CD1c-positive myeloid dendritic cell (primary cell): Measurements from ENCODE around the gene GPBP1.
"Not testable (repeated sequence)": the region's sequence is repeated elsewhere in the genome, so short reads cannot be mapped to it uniquely, and the experiment has no call there.

Source experiments
- DNase-seq: peaks from one replicate; pipeline ENCODE4 v3.0.0-alpha.2; 2016; ENCODE audit errors: extremely low spot score

Gene GPBP1

DNA sequence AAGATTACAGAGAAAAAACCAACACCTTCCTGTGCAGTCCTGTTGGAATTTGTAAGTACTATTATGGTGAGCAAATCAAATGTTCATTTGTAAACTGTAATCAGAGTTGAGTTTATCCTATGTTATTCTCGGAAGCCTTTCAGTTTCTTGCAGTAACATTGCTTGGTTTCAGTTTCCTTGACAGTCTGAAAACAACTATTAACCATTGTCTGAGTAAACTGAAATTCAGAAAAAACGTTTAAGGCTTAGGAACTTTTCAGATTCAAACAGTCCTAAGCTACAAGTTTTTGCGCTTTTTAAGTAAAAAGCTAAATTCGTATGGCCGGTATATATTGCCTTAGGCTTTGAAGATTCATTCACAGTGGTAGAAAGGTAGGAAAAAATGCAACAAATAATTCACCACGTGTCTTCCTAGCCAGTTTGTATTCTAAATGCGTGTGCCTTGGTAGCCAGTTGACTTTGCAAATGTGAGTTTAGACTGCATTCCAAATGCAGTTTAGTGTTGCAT is 2.5 kb downstream of the GPBP1 start:
- no peak for DNase-seq

- DNase-seq: no peak
Measured at GRCh38 chr5:57177479-57178156, 3.8 kb downstream of the GPBP1 start.

- not testable (repeated sequence) for DNase-seq
Measured at GRCh38 chr5:57178238-57178637, 4.4 kb downstream of the GPBP1 start.

DNA sequence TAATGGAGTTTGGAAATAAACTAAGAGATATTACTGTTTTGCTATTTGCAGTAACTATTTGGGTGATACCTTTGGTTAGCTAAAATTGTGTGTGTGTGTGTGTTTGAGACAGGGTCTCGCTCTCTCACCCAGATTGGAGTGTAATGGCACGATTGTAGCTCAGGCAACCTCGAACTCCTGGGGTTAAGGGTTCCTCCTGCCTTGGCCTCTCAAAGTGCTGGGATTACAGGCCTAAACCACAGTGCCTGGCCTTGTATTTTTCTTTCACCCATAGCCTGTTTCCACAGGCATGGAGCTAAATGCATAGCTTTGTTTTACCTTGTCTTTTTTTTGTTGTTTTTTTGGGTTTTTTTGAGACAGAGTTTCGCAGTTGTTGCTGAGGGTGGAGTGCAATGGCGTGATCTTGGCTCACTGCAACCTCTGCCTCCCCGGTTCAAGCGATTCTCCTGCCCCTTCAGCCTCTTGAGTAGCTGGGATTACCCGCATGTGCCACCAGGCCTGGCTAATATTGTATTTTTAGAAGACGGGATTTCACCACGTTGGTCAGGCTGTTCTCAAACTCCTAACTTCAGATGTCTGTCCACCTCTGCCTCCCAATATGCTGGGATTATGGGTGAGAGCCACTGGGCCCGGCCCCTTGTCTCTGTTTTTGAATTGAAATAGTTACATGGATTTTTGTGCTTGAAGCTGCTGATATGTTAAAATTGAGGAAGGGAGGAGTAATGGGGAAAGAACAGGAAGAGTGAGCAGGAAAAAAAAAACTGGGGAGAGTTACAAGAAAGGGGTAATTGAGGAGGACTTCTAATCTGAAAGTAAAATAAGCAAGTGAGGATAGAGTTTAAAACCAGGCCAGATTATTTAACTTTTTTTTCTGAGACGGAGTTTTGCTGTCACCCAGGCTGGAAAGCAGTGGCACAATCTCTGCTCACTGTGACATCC is 5.7 kb downstream of the GPBP1 start:
- no peak for DNase-seq

DNA sequence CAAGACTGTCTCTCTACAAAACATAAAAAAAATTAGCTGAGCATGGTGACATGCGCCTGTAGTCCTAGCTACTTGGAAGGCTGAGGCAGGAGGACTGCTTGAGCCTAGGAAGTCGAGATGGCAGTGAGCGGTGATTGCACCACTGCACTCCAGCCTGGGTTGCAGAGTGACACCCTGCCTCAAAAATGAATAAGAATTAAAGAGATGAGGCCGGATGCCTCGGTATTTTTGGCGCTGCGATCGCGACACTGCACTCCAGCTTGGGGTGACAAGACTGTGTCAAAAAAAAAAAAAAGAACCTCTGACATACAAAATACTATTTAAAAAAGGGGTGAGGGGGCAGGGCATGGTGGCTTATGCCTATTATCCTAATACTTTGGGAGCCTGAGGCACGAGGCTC is 7.3 kb downstream of the GPBP1 start:
- no peak for DNase-seq

DNA sequence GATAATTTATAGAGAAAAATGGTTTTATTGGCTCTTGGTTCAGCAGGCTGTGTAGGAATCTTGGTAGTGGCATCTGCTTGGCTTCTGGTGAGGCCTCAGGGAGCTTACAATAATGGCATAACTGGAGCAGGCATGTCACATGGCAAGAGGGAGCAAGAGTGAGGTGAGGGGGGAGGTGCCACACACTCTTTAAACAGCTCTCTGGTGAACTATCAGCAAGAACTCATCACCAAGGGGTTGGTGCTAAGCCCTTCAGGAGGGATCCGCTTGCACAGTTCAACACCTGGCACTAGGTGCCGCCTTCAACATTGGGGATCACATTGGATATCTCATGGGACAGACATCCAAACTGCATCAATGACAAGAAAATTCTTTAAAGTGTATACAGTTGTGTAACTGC is 10.5 kb downstream of the GPBP1 start:
- DNase-seq: no peak

DNA sequence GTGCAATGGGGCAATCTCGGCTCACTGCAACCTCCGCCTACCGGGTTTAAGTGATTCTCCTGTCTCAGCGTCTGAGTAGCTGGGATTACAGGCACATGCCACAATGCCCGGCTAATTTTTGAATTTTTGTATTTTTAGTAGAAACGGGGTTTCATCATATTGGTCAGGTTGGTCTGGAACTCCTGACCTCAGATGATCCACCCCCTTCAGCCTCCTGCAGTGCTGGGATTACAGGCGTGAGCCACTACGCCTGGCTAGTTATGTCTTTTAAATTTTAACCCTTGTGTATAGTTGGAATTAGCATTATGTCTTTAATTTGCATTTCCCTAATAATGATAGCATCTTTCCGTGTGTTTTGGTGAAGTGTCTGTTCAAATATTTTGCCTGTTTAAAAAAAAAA is 11.5 kb downstream of the GPBP1 start:
- no peak for DNase-seq

DNA sequence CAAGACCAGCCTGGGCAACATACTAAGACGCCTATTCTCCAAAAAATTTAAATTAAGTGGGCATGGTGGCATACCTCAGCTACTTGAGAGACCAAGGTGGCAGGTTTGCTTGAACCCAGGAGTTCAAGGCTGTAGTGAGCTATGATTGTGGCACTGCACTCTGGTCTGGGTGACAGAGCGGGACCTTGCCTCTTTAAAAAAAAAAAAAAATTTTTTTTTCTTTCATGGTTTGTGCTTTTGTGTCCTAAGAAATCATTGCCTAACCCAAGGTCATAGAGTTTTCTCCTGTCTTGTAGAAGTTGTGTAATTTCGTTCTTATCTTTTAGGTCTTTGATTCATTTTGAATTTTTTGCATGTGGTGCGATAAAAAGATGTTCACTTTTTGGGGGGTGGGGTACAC is 12.3 kb downstream of the GPBP1 start:
- DNase-seq: no peak

- DNase-seq: not testable (repeated sequence)
Measured at GRCh38 chr5:57187977-57188376, 14.1 kb downstream of the GPBP1 start.

DNA sequence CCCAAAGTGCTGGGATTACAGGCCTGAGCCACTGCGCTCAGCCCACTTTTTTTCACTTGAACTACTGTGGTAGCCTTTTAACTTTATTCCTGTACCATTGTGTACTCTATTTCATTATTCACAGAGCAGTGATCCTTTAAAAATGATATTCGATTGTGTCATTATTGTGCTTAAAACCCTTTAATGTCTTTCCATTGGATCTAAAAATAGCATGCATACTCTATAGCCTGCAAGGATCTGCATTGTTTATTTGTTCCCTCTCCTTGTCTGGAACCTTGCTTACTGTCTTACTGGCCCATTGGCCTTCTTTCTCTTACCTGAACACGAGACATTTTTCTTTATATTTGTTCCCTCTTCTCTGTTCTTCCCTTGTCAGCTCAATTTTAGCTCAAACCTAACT is 15.7 kb downstream of the GPBP1 start:
- no peak for DNase-seq

- no peak for DNase-seq
Measured at GRCh38 chr5:57190593-57190992, 16.7 kb downstream of the GPBP1 start.

DNA sequence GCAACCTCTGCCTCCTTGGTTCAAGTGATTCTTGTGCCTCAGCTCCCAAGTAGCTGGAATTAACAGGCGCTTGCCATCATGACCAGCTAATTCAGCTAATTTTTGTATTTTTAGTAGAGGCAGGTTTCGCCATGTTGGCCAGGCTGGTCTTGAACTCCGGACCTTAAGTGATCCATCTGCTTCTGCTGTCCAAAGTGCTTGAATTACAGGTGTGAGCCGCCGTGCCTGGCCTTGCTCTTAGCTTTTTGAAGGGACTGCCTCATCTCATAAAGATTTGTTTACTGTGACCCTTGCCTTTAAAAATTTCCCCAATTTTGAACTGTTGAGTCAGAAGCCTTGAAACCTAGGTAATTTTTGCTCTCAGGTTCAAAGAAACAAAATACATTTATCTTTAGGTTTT is 17.3 kb downstream of the GPBP1 start:
- no peak for DNase-seq

- DNase-seq: no peak
Measured at GRCh38 chr5:57191986-57192385, 18.1 kb downstream of the GPBP1 start.

- not testable (repeated sequence) for DNase-seq
Measured at GRCh38 chr5:57192832-57193231, 19.0 kb downstream of the GPBP1 start.

- DNase-seq: no peak
Measured at GRCh38 chr5:57193757-57194413, 20.0 kb downstream of the GPBP1 start.

GRCh38 chr5:57194653-57195052 is 20.8 kb downstream of the GPBP1 start:
- DNase-seq: no peak

GRCh38 chr5:57195060-57195459 is 21.2 kb downstream of the GPBP1 start:
- DNase-seq: no peak

- DNase-seq: no peak
Measured at GRCh38 chr5:57199866-57200265, 26.0 kb downstream of the GPBP1 start.

DNA sequence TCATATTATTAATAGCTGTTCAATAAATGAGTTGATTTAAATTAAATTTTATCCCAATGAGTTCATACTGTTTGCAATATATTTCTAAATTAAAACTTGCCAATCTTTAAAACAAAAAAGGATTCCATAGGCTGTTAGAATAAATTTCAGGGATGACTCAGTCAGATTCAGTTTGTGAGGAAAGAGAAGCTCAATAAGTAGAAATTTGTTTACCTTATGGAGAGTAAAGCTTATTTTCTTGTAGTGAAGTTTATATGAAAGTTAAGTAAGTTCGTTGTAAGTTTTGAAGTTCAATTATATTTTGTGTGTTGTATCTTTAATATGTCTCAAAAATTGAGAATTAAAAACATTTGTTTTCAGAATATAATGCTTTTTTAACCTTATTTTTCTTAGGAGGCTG is 29.0 kb downstream of the GPBP1 start:
- DNase-seq: no peak

GRCh38 chr5:57207007-57207653 is 33.3 kb downstream of the GPBP1 start:
- no peak for DNase-seq

DNA sequence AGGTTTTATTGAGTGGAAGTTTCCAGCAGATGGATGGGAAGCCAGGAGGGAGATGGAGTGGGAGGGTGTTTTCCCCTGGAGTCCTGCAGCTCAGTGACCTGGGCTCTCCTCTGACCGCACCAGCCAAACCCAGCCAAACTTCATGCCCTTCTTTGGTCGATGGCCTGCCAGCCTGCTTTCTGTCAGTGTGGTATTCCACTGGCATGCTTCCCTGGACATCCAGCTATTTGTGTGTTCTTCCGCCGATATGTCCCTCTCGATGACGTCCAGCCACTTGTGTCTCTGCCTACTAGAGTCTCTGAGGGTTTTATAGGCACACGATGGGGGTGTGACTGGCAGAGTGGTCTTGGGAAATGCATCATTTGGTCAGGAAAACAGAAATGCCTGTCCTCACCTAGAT is 33.8 kb downstream of the GPBP1 start:
- no peak for DNase-seq
